Lower leg skin (tissue), 3 donors: ENCODE measurements around the gene VIT.

Experiments used
- POLR2A ChIP-seq, 2 donors: fragments of 450-650 bp; IDR thresholded peaks; one replicate each; pipeline ENCODE4 v1.6.1; 2016 to 2017; ENCODE audit warnings: antibody characterized with exemption in 2 of 2, mild to moderate bottlenecking in 1 of 2, moderate library complexity in 1 of 2
- TF ChIP-seq, protein P1 (sequence below), 3 donors: fragments of 450-650 bp; IDR thresholded peaks; one replicate each; pipeline ENCODE4 v1.5.1; 2016; ENCODE audit warnings: antibody characterized with exemption in 3 of 3, mild to moderate bottlenecking in 3 of 3, moderate library complexity in 2 of 3

DNA sequence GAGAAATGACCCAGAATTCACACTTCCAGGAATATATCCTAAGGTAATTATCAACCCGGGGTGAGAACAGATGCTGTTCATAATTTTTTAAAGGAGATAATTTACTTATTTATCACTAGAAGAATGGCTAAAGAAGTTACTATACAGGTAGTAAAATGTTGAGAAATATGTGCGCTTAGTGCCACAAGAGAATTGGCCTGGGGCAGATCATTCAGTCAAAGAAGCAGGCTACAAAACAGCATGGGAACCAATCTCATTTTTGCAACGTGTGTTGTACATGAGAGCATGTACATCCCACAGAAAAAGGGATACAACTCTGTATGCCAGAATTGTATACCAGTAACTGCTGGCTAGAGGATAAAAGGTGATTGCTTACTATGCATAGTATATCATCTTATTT is 75.2 kb downstream of the VIT start:
- no peak for TF ChIP-seq POLR2A (IDR thresholded peaks at IDR 0.05)
- TF ChIP-seq, protein P1, sequence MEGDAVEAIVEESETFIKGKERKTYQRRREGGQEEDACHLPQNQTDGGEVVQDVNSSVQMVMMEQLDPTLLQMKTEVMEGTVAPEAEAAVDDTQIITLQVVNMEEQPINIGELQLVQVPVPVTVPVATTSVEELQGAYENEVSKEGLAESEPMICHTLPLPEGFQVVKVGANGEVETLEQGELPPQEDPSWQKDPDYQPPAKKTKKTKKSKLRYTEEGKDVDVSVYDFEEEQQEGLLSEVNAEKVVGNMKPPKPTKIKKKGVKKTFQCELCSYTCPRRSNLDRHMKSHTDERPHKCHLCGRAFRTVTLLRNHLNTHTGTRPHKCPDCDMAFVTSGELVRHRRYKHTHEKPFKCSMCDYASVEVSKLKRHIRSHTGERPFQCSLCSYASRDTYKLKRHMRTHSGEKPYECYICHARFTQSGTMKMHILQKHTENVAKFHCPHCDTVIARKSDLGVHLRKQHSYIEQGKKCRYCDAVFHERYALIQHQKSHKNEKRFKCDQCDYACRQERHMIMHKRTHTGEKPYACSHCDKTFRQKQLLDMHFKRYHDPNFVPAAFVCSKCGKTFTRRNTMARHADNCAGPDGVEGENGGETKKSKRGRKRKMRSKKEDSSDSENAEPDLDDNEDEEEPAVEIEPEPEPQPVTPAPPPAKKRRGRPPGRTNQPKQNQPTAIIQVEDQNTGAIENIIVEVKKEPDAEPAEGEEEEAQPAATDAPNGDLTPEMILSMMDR (IDR thresholded peaks at IDR 0.05), result no peak
